ENCODE results near the gene EIF4H. TPM values are rescaled to one million over a fixed set of nuclear protein-coding genes. Genes with fewer than 3 reads are reported as not detected.
"Not testable (repeated sequence)": the region's sequence is repeated elsewhere in the genome, so short reads cannot be mapped to it uniquely, and the experiment has no call there.

Gene EIF4H
- total RNA-seq, 2 experiments from 2014 or later, result 492 to 518 TPM

GRCh38 chr7:74206052-74206451 lies 31.9 kb downstream of the EIF4H start:
- DNase-seq, H3K4me3 Mint-ChIP-seq: not testable (repeated sequence)
- CTCF ChIA-PET, result interaction anchor here (0.5 to 6.8 kb wide), 35 partner anchors 9 to 441 kb away, joined by 3 to 151 read pairs (median 5); no protein-coding TSS in a partner anchor

GRCh38 chr7:74206589-74207120 lies 32.5 kb downstream of the EIF4H start:
- DNase-seq, result peak; percentile 84
- Mint-ChIP-seq H3K36me3 (ENCODE audit: low read depth) (no peaks in the 10 kb centered on the region), H3K27ac (no peak overlapping the region), H3K4me3 (no peak overlapping the region), H3K27me3 (ENCODE audit: low read depth) (peaks cover 4% of the 10 kb centered on the region), H3K4me1 (ENCODE audit: low read depth) (peaks cover 19% of the 10 kb centered on the region), H3K9me3 (no peaks in the 10 kb centered on the region)
- intact Hi-C loops (cut with micrococcal nuclease), result loop anchor here (1.0 to 5.0 kb wide), 2 partner anchors 61 to 195 kb away; no protein-coding TSS in a partner anchor
- CTCF ChIA-PET, result interaction anchor here (0.5 to 6.8 kb wide), 38 partner anchors 9 to 441 kb away, joined by 3 to 151 read pairs (median 5); no protein-coding TSS in a partner anchor

More at GRCh38 chr7:74206052-74206451, 31.9 kb downstream of the EIF4H start:
- intact Hi-C loops (cut with micrococcal nuclease), result loop anchor here (1.0 to 5.0 kb wide), 2 partner anchors 61 to 195 kb away; no protein-coding TSS in a partner anchor
- H3K27me3 Mint-ChIP-seq (ENCODE audit: low read depth); H3K9me3 Mint-ChIP-seq; H3K36me3 Mint-ChIP-seq (ENCODE audit: low read depth); H3K27ac Mint-ChIP-seq: not testable (repeated sequence)
- H3K4me1 Mint-ChIP-seq (ENCODE audit: low read depth), result peaks cover 19% of the 10 kb centered on the region

- H3K27ac Mint-ChIP-seq, result no peak overlapping the region
- no peak overlapping the region for H3K4me3 Mint-ChIP-seq
- H3K4me1 Mint-ChIP-seq (ENCODE audit: low read depth), result peaks cover 17% of the 10 kb centered on the region
- H3K36me3 Mint-ChIP-seq (ENCODE audit: low read depth), result no peaks in the 10 kb centered on the region
- CTCF ChIA-PET, result interaction anchor here (0.6 to 6.8 kb wide), 18 partner anchors 10 to 317 kb away, joined by 3 to 151 read pairs (median 7); no protein-coding TSS in a partner anchor
- H3K9me3 Mint-ChIP-seq, result no peaks in the 10 kb centered on the region
- DNase-seq, result no peak
- intact Hi-C loops (cut with micrococcal nuclease), result loop anchor here (5.0 kb wide), 1 partner anchor 60 kb away; no protein-coding TSS in a partner anchor
- peaks cover 4% of the 10 kb centered on the region for H3K27me3 Mint-ChIP-seq (ENCODE audit: low read depth)
These were observed 33.4 kb downstream of the EIF4H start for GRCh38 chr7:74207586-74207985.

- H3K27ac Mint-ChIP-seq; DNase-seq; H3K4me3 Mint-ChIP-seq; H3K36me3 Mint-ChIP-seq (ENCODE audit: low read depth); H3K27me3 Mint-ChIP-seq (ENCODE audit: low read depth); H3K9me3 Mint-ChIP-seq: not testable (repeated sequence)
- peaks cover 13% of the 10 kb centered on the region for H3K4me1 Mint-ChIP-seq (ENCODE audit: low read depth)
- CTCF ChIA-PET, result interaction anchor here (0.6 to 6.8 kb wide), 7 partner anchors 9 to 192 kb away, joined by 3 to 151 read pairs (median 7); no protein-coding TSS in a partner anchor
- intact Hi-C loops (cut with micrococcal nuclease), result loop anchor here (5.0 kb wide), 1 partner anchor 59 kb away; no protein-coding TSS in a partner anchor
These were observed 34.1 kb downstream of the EIF4H start for GRCh38 chr7:74208241-74208640.

- peaks cover under 1% of the 10 kb centered on the region for H3K27me3 Mint-ChIP-seq (ENCODE audit: low read depth)
- H3K27ac Mint-ChIP-seq, result no peak overlapping the region
- CTCF ChIA-PET, result interaction anchor here (1.0 kb wide), 1 partner anchor 188 kb away, joined by 7 read pairs; no protein-coding TSS in a partner anchor
- H3K36me3 Mint-ChIP-seq (ENCODE audit: low read depth), result no peaks in the 10 kb centered on the region
- no peak overlapping the region for H3K4me3 Mint-ChIP-seq
- peaks cover 15% of the 10 kb centered on the region for H3K4me1 Mint-ChIP-seq (ENCODE audit: low read depth)
- intact Hi-C loops (cut with micrococcal nuclease), result no loop called here
- DNase-seq, result no peak
- H3K9me3 Mint-ChIP-seq, result no peaks in the 10 kb centered on the region
These were observed 38.5 kb downstream of the EIF4H start for GRCh38 chr7:74212661-74213060.

- Mint-ChIP-seq H3K27me3 (ENCODE audit: low read depth) (no peaks in the 10 kb centered on the region), H3K27ac (no peak overlapping the region), H3K4me1 (ENCODE audit: low read depth) (peaks cover 15% of the 10 kb centered on the region), H3K4me3 (no peak overlapping the region), H3K9me3 (no peaks in the 10 kb centered on the region), H3K36me3 (ENCODE audit: low read depth) (no peaks in the 10 kb centered on the region)
- intact Hi-C loops (cut with micrococcal nuclease), result no loop called here
- DNase-seq, result no peak
- CTCF ChIA-PET, result interaction anchor here (0.6 to 1.0 kb wide), 2 partner anchors 174 to 186 kb away, joined by 3 read pairs; no protein-coding TSS in a partner anchor
These were observed 40.9 kb downstream of the EIF4H start for GRCh38 chr7:74214816-74215630.

GRCh38 chr7:74215921-74216320 lies 41.8 kb downstream of the EIF4H start:
- intact Hi-C loops (cut with micrococcal nuclease), result no loop called here
- no peaks in the 10 kb centered on the region for H3K36me3 Mint-ChIP-seq (ENCODE audit: low read depth)
- CTCF ChIA-PET, result interaction anchor here (1.5 kb wide), 1 partner anchor 185 kb away, joined by 6 read pairs; no protein-coding TSS in a partner anchor
- no peak overlapping the region for H3K4me3 Mint-ChIP-seq
- H3K27ac Mint-ChIP-seq, result no peak overlapping the region
- no peak for DNase-seq
- peaks cover 13% of the 10 kb centered on the region for H3K4me1 Mint-ChIP-seq (ENCODE audit: low read depth)
- no peaks in the 10 kb centered on the region for H3K27me3 Mint-ChIP-seq (ENCODE audit: low read depth)
- no peaks in the 10 kb centered on the region for H3K9me3 Mint-ChIP-seq

- DNase-seq, result no peak
- intact Hi-C loops (cut with micrococcal nuclease), result no loop called here
- CTCF ChIA-PET, result interaction anchor here (1.5 to 2.7 kb wide), 2 partner anchors 9 to 185 kb away, joined by 6 to 20 read pairs; no protein-coding TSS in a partner anchor
- Mint-ChIP-seq H3K27me3 (ENCODE audit: low read depth) (no peaks in the 10 kb centered on the region), H3K4me3 (no peak overlapping the region), H3K27ac (no peak overlapping the region), H3K36me3 (ENCODE audit: low read depth) (no peaks in the 10 kb centered on the region), H3K4me1 (ENCODE audit: low read depth) (peaks cover 13% of the 10 kb centered on the region), H3K9me3 (no peaks in the 10 kb centered on the region)
These were observed 42.2 kb downstream of the EIF4H start for GRCh38 chr7:74216361-74216761.

- peak; percentile 31 for DNase-seq
- CTCF ChIA-PET, result interaction anchor here (0.9 to 2.7 kb wide), 3 partner anchors 10 to 183 kb away, joined by 4 to 20 read pairs (median 6); no protein-coding TSS in a partner anchor
- no peaks in the 10 kb centered on the region for H3K9me3 Mint-ChIP-seq
- no peak overlapping the region for H3K4me3 Mint-ChIP-seq
- no peak overlapping the region for H3K27ac Mint-ChIP-seq
- intact Hi-C loops (cut with micrococcal nuclease), result no loop called here
- peaks cover 13% of the 10 kb centered on the region for H3K4me1 Mint-ChIP-seq (ENCODE audit: low read depth)
- no peaks in the 10 kb centered on the region for H3K36me3 Mint-ChIP-seq (ENCODE audit: low read depth)
- no peaks in the 10 kb centered on the region for H3K27me3 Mint-ChIP-seq (ENCODE audit: low read depth)
These were observed 43.5 kb downstream of the EIF4H start for GRCh38 chr7:74217455-74218342.

- H3K4me3 Mint-ChIP-seq, result no peak overlapping the region
- H3K4me1 Mint-ChIP-seq (ENCODE audit: low read depth), result peaks cover 13% of the 10 kb centered on the region
These were observed 44.2 kb downstream of the EIF4H start for GRCh38 chr7:74218343-74218698.

GRCh38 chr7:74219416-74219815 lies 45.3 kb downstream of the EIF4H start:
- intact Hi-C loops (cut with micrococcal nuclease), result no loop called here
- peaks cover 13% of the 10 kb centered on the region for H3K4me1 Mint-ChIP-seq (ENCODE audit: low read depth)
- peaks cover 2% of the 10 kb centered on the region for H3K36me3 Mint-ChIP-seq (ENCODE audit: low read depth)
- H3K27me3 Mint-ChIP-seq (ENCODE audit: low read depth), result no peaks in the 10 kb centered on the region
- H3K4me3 Mint-ChIP-seq, result no peak overlapping the region
- no peak for DNase-seq
- CTCF ChIA-PET, result no interaction called here
- H3K9me3 Mint-ChIP-seq, result no peaks in the 10 kb centered on the region
- no peak overlapping the region for H3K27ac Mint-ChIP-seq

More at GRCh38 chr7:74218343-74218698, 44.2 kb downstream of the EIF4H start:
- CTCF ChIA-PET, result interaction anchor here (0.5 to 2.7 kb wide), 3 partner anchors 11 to 191 kb away, joined by 3 to 20 read pairs (median 4); no protein-coding TSS in a partner anchor
- no peak overlapping the region for H3K27ac Mint-ChIP-seq
- H3K9me3 Mint-ChIP-seq, result no peaks in the 10 kb centered on the region
- H3K36me3 Mint-ChIP-seq (ENCODE audit: low read depth), result peaks cover under 1% of the 10 kb centered on the region
- no peak for DNase-seq
- intact Hi-C loops (cut with micrococcal nuclease), result no loop called here
- H3K27me3 Mint-ChIP-seq (ENCODE audit: low read depth), result no peaks in the 10 kb centered on the region
